GM18505 (cell line): ENCODE data around the gene ANKS1A.

Source experiments
- ATAC-seq: cut with Tn5 transposase; IDR thresholded peaks from one replicate; pipeline ENCODE4 v1.9.1; 2021; ENCODE audit not compliant: unreplicated experiment
- POLR2A ChIP-seq: IDR thresholded peaks from 4 replicates; pipeline ENCODE4 v1.6.1; 2011; ENCODE audit warnings: borderline replicate concordance; ENCODE audit not compliant: insufficient read depth, insufficient read length; ENCODE audit errors: extremely low read depth

The ANKS1A gene

DNA sequence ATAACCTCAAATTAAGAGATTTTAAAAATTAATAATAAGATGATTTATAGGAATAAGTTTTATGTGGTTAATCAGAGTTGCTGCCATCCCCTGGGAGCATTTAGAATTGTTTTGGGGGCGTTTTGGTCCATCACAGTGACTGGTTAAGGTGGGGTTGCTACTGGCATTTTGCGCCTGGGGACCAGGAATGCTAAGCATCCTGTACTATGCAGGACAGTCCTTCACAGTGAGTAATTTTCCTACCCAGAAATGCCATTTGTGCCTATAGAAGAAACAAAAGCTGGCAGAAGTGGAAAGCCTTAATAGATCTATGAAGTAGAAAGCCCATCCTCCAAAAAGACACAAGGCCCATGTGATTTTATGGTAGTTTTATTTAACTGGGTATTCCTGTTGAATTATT lies 118.0 kb downstream of the ANKS1A start:
- TF ChIP-seq POLR2A, result no peak
- no peak for ATAC-seq

DNA sequence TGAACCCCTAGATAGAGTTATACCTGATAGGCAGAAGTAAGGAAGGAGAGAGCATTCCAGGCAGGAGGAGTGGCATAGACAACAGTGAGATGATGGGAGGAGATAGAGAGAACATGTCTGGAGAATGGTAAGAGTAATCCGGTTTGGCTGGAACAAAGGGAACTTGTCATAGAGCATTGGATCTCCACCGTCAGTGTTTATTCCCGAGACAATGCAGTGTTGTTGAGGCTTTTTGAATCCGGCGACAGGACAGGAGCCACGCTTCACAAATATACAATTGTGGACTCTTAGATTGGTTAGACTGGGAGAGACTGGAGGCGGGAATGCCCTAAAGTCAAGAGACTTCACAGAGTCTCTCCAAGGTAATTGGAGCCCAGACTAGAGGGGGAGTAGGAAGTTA lies 119.8 kb downstream of the ANKS1A start:
- ATAC-seq, result no peak
- TF ChIP-seq POLR2A, result no peak

DNA sequence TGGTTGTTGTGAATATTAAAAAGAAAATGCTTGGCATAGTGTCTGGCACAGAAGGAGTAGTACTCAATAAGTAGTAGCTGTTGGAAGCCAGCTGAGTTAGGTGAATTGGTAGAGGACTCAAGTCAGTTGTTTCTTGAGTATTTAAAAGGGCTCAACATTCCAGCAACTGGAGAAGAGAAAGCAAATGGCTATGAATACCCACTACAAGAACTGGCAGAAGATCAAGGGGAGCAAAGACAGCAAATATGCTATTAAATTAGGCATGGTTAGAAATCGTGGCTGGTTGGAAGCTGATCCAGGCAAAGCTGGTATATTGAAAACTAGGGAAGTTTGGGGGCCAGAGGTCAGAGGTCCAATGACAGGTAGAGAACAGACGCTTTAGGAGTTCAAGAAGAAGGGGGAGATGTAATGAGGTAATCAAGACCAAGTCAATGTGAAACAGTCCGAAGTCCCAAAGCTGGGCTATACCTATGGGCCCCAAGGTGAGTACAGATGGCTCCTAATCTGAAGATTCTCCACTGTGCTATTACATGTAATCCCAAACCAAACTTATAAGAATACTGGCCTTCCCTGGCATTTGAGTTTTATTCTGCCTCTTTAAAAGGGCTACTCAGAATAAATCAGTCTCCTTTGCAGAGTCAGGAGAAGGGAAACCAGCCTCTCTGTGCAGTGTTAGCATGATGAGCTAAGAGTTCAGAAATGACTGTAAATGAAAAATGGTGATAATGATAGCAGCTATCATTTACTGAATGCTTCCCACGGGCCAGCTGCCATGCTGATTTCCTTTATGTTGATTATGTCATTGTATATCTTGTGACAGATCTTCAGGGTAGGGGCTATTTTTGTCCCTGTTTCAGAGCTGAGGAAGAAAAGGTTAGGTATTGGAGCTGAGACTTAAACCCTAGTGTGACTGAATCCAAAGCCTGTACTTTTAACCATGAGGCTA lies 122.3 kb downstream of the ANKS1A start:
- TF ChIP-seq POLR2A, result no peak
- peak; percentile 64 for ATAC-seq

DNA sequence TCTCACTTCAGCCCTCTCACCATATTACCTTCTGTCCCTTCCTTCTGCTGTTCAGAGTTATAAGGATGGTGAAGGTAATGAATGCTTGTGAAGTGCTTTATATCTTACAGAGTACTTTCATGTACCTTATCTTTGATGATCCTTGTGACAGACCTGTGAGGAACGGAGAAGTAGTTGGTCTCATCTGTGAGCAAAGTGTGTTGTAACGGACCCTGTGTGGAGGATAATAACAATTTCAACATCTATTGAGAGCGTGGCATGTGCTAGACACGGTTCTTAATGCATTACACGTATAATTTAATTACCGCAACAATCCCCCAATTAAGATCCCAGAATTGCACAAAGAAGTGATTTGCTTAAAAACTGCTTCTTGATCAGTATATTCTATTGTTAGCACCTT lies 124.6 kb downstream of the ANKS1A start:
- no peak for TF ChIP-seq POLR2A
- ATAC-seq, result no peak

- TF ChIP-seq POLR2A, result no peak
- no peak for ATAC-seq
Measured at GRCh38 chr6:35014341-35014740, 125.3 kb downstream of the ANKS1A start.

DNA sequence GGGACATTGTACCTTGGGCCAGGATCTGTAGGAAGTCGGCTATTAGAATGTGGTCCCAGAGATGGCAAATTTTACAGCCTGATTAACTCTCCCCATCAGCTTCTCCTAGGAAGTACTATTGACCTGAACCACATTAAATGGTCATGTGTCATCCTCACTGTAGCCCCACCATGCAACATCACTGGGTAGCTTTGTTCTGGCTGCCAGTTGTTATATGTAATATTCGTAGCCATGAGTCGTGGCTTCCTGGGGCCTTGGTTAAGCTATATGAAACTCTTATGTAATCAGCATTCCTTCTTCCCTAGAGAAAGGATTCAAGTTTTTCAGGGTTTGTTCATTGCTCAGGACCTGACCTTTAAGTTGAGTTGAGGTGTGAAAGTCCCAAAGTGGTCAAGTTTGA lies 125.7 kb downstream of the ANKS1A start:
- ATAC-seq, result no peak

DNA sequence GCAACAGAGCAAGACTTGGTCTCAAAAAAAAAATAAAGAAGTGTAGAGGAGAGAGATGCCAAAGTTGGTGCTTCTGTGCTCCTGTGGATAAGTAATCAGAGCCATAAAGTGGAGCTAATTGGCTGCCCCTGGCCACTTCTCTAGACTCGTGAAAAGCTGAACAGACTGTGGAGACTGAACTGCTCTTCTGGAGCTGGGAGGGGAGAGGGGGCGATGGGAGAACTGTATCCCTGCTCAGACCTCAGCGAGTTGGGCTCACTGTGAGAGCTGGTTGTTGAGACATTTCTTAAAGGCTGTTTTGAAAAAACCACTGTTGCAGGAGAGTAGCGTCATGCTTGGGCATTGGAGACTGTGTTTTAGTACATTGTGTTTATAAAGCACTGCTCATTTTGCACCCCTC lies 126.4 kb downstream of the ANKS1A start:
- ATAC-seq, result no peak

More for the DNA sequence above, 125.7 kb downstream of the ANKS1A start:
- TF ChIP-seq POLR2A, result no peak

GRCh38 chr6:35015996-35016395 lies 126.9 kb downstream of the ANKS1A start:
- ATAC-seq, result no peak
- TF ChIP-seq POLR2A, result no peak

More for the DNA sequence above, 126.4 kb downstream of the ANKS1A start:
- TF ChIP-seq POLR2A, result no peak

- no peak for TF ChIP-seq POLR2A
- ATAC-seq, result no peak
Measured at GRCh38 chr6:35016502-35017321, 127.7 kb downstream of the ANKS1A start.

- no peak for TF ChIP-seq POLR2A
- ATAC-seq, result no peak
Measured at GRCh38 chr6:35017411-35018181, 128.5 kb downstream of the ANKS1A start.

- no peak for TF ChIP-seq POLR2A
- no peak for ATAC-seq
Measured at GRCh38 chr6:35018182-35018519, 129.1 kb downstream of the ANKS1A start.

GRCh38 chr6:35018746-35019145 lies 129.7 kb downstream of the ANKS1A start:
- ATAC-seq, result no peak
- no peak for TF ChIP-seq POLR2A

DNA sequence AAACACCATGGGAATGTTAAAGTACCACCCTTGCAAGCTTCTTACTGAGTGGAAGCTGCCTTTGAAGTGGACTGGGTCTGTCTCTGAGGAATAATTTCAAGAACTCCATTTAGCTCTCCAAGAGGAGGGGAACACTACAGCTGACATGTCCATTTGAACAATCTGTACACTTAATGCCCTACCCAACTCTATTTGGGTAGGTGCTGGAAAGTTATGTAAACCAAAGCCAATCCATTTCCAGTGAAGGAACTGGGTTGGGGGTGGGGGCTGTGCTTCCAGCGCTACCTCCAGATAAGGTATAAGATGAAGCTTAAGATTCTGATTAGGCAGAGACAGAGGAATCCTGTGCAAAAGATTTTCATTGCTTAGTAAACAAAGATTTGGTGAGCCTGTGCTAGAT lies 130.1 kb downstream of the ANKS1A start:
- no peak for ATAC-seq
- no peak for TF ChIP-seq POLR2A

- no peak for TF ChIP-seq POLR2A
- ATAC-seq, result no peak
Measured at GRCh38 chr6:35019831-35020230, 130.8 kb downstream of the ANKS1A start.

GRCh38 chr6:35021004-35021403 lies 131.9 kb downstream of the ANKS1A start:
- ATAC-seq, result no peak
- no peak for TF ChIP-seq POLR2A
